A673 (cell line): ENCODE measurements around the gene TNRC6C.

Source experiments
- CTCF ChIP-seq: fragments of 300-800, 200-600 bp; sonication (generic); conservative IDR thresholded peaks from 2 replicates; pipeline ENCODE4 v1.5.1; 2017; ENCODE audit warnings: low read depth, mild to moderate bottlenecking, antibody characterized with exemption, low read length, moderate library complexity, mixed read lengths
- EZH2 ChIP-seq: fragments of 200-600 bp; sonication (generic); IDR thresholded peaks from 2 replicates; pipeline ENCODE4 v1.6.1; 2017; ENCODE audit warnings: borderline replicate concordance, low read depth, mild to moderate bottlenecking, mixed read lengths, antibody characterized with exemption, low read length; ENCODE audit not compliant: poor library complexity, severe bottlenecking

- TF ChIP-seq CTCF = no peak
- TF ChIP-seq EZH2 = no peak
These were observed 4.9 kb downstream of the TNRC6C start for GRCh38 chr17:77963441-77963840.
